Endodermal cell (in vitro differentiated cells): Measurements from ENCODE around the gene TPRN. TPM values are rescaled to one million over a fixed set of nuclear protein-coding genes. Genes with fewer than 3 reads are reported as not detected.
A peak's percentile ranks its signal among the peaks of the same experiment; 100 is the strongest.

ENCODE experiments used
- DNase-seq: peaks from one replicate; pipeline ENCODE4 v3.0.0-alpha.2; 2017
- H3K27ac ChIP-seq: 2 replicates; pipeline ENCODE4 v1.5.1; 2013; ENCODE audit warnings: mild to moderate bottlenecking, low read depth, low read length, moderate library complexity
- H3K27me3 ChIP-seq: 2 replicates; pipeline ENCODE4 v1.6.1; 2013; ENCODE audit warnings: mild to moderate bottlenecking, low read length, moderate library complexity; ENCODE audit not compliant: insufficient read depth, control insufficient read depth, poor library complexity, severe bottlenecking
- H3K36me3 ChIP-seq: 2 replicates; pipeline ENCODE4 v1.7.0; 2013; ENCODE audit warnings: mild to moderate bottlenecking, low read length, moderate library complexity; ENCODE audit not compliant: control insufficient read depth, insufficient read depth
- H3K4me1 ChIP-seq: one replicate; pipeline ENCODE4 v1.7.0; 2013; ENCODE audit warnings: low read length; ENCODE audit not compliant: control insufficient read depth, insufficient read depth
- H3K4me3 ChIP-seq: 2 replicates; pipeline ENCODE4 v1.5.1; 2013; ENCODE audit warnings: mild to moderate bottlenecking, low read length, moderate library complexity
- H3K9ac ChIP-seq: 2 replicates; pipeline ENCODE4 v1.6.1; 2013; ENCODE audit warnings: mild to moderate bottlenecking, low read length, moderate library complexity; ENCODE audit not compliant: poor library complexity, severe bottlenecking; ENCODE audit errors: extremely low read depth
- H3K9me3 ChIP-seq: 2 replicates; pipeline ENCODE4 v1.6.1; 2013; ENCODE audit warnings: mild to moderate bottlenecking, low read length, moderate library complexity; ENCODE audit not compliant: control insufficient read depth
- H3K27ac Mint-ChIP-seq: 2 replicates; pipeline ENCODE4 v1.8.0; 2020; ENCODE audit warnings: mixed read lengths
- H3K27me3 Mint-ChIP-seq: 2 replicates; pipeline ENCODE4 v1.8.0; 2021; ENCODE audit warnings: mild to moderate bottlenecking, mixed read lengths; ENCODE audit not compliant: insufficient read depth
- H3K36me3 Mint-ChIP-seq: 2 replicates; pipeline ENCODE4 v1.8.0; 2020; ENCODE audit warnings: low read depth, mixed read lengths
- H3K4me1 Mint-ChIP-seq: 2 replicates; pipeline ENCODE4 v1.8.0; 2020; ENCODE audit warnings: mixed read lengths
- H3K4me3 Mint-ChIP-seq: 2 replicates; pipeline ENCODE4 v1.8.0; 2020; ENCODE audit warnings: mild to moderate bottlenecking, moderate library complexity, mixed read lengths
- H3K9me3 Mint-ChIP-seq: 2 replicates; pipeline ENCODE4 v1.8.0; 2020; ENCODE audit warnings: mild to moderate bottlenecking, mixed read lengths
- CTCF ChIP-seq: fragments of 200-600 bp; sonication (generic); conservative IDR thresholded peaks from 2 replicates; pipeline ENCODE4 v1.5.0; 2021; ENCODE audit warnings: antibody characterized with exemption, mild to moderate bottlenecking
- WGBS, 2 experiments: methylation state at CpG; one replicate each; pipeline versions ENCODE4 v1.1.5 to v1.1.7; 2013; ENCODE audit warnings: missing lambda C conversion rate in 2 of 2, mixed read lengths in 1 of 2; ENCODE audit not compliant: insufficient coverage in 1 of 2, insufficient read length in 1 of 2; 5-methylcytosine and 5-hydroxymethylcytosine counted together
- total RNA-seq, 2 donors: library from RNA; stranded (reverse); fragmentation: NEBNext Ultra II Directional in 1 of 2; extraction: Animal tissue kit (Norgen Biotek cat#: 25700) in 1 of 2; gene quantifications; 2 replicates in 1 of 2; 3 replicates in 1 of 2; pipeline ENCODE4 v1.2.1, GENCODE V29; 2021

TPRN gene
- total RNA-seq, 2 donors from 2014 or later, result 19.0 to 23.9 TPM

- peaks cover 23% of the 10 kb centered on the region for H3K4me1 Mint-ChIP-seq
- H3K4me3 Mint-ChIP-seq, result no peak overlapping the region
- no peak for DNase-seq
- H3K9me3 ChIP-seq, result no peaks in the 10 kb centered on the region
- H3K4me3 ChIP-seq, result no peak overlapping the region
- peaks cover 9% of the 10 kb centered on the region for H3K36me3 Mint-ChIP-seq
- H3K9ac ChIP-seq, result no peak overlapping the region
- TF ChIP-seq CTCF, result no peak
- no peak overlapping the region for H3K27ac Mint-ChIP-seq
- H3K9me3 Mint-ChIP-seq, result no peaks in the 10 kb centered on the region
- no peak overlapping the region for H3K27ac ChIP-seq
- H3K27me3 Mint-ChIP-seq, result no peaks in the 10 kb centered on the region
- WGBS, 2 experiments, result 88 to 95% methylated on average over 3 of the region's 3 CpGs
- H3K4me1 ChIP-seq, result peaks cover 26% of the 10 kb centered on the region
- no peaks in the 10 kb centered on the region for H3K27me3 ChIP-seq
- peaks cover 25% of the 10 kb centered on the region for H3K36me3 ChIP-seq
Measured at GRCh38 chr9:137191245-137191644, 9.3 kb downstream of the TPRN start.

DNA sequence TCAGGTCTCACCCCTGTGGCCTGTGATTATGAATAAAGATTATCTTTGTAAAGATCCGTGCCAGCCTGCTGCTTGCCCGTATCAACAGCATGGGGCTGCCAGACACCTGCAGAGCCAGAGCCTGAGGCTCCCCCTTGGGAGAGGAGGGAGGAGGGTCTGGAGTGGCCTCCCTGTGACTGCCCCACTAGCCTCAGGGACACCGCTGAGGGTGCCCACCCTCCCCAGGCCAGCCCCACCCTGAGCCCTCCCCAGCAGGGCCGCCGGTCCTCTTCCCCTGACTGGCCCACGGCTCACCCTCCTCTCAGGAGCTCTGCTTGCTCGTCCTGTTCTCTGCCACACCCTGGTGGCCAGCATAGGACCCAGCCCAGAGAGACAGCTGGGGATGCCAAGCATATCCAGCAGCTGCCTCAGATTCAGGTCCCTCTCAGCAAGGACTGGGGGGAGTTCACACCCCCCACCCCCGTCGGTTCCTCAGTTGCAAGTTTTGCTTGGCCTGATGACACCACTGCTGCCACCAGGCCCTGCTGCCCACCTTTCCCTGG lies 10.2 kb downstream of the TPRN start:
- no peak for TF ChIP-seq CTCF
- Mint-ChIP-seq H3K9me3 (no peaks in the 10 kb centered on the region), H3K27me3 (no peaks in the 10 kb centered on the region), H3K4me3 (peak overlapping the region; percentile 83), H3K36me3 (peaks cover 9% of the 10 kb centered on the region), H3K27ac (peak overlapping the region; percentile 58), H3K4me1 (peaks cover 22% of the 10 kb centered on the region)
- no peak for DNase-seq
- no peaks in the 10 kb centered on the region for H3K27me3 ChIP-seq
- H3K4me3 ChIP-seq, result no peak overlapping the region
- no peak overlapping the region for H3K9ac ChIP-seq
- no peak overlapping the region for H3K27ac ChIP-seq
- H3K36me3 ChIP-seq, result peaks cover 25% of the 10 kb centered on the region
- WGBS, 2 experiments, result 80 to 92% methylated on average over 1 to 9 of the region's 9 CpGs
- H3K4me1 ChIP-seq, result peaks cover 26% of the 10 kb centered on the region
- no peaks in the 10 kb centered on the region for H3K9me3 ChIP-seq

DNA sequence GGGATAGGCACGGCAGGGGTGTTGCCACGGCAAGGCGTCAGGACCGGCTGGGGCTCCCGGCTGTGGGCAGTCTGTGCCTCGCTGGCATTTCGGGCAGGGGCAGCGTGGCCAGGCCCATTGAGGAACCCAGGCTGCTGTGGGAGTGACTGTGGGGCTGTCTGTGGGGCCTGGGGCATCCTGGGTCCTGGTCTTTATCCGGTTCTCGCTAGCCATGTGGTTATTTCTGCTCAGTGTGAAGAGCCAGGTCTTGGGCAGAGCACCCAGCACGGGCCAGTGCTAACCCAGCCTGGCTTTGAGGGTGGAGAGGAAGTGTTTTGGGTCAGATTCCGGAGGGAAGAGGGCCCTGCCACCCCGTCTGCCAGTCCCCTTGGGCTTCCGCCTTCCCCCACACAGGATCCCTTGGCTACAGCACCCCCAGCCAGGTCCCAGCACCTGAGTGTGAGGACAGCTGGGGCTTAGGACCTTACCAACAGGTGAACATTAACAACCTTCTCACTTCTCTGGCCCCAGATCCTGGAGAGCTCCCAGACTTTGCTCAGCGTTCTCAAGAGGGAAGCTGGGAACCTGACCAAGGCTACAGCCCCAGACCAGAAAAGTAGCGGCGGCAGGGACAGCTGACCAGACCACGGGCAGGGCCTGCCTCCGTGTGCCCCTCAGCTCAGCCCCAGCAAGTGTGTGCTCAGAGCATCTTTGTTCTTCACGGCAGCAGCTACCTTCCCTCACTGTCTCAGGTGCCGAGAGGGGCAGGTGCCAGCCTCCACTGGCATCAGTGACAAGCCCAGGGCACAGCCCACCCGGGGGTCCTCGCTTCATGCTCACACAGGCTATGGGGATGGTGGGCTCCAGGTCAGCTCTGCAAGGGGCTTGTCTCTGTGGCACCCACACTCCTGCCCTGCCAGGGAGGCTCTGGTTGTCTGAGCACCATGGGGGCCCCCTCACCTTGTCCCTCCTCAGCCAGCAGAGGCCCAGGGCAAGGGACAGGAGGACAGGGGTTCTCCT lies 10.9 kb downstream of the TPRN start:
- Mint-ChIP-seq H3K27ac (peak overlapping the region; percentile 95), H3K4me3 (peak overlapping the region; percentile 83), H3K4me1 (peaks cover 19% of the 10 kb centered on the region), H3K27me3 (no peaks in the 10 kb centered on the region), H3K36me3 (peaks cover 8% of the 10 kb centered on the region), H3K9me3 (no peaks in the 10 kb centered on the region)
- Histone ChIP-seq H3K4me1 (peaks cover 25% of the 10 kb centered on the region), H3K27me3 (no peaks in the 10 kb centered on the region), H3K36me3 (peaks cover 25% of the 10 kb centered on the region), H3K27ac (peak overlapping the region; percentile 89), H3K4me3 (peak overlapping the region; percentile 91), H3K9me3 (no peaks in the 10 kb centered on the region), H3K9ac (peak overlapping the region; percentile 69)
- DNase-seq, result no peak
- no peak for TF ChIP-seq CTCF
- 38 to 53% methylated on average over 10 to 23 of the region's 23 CpGs for WGBS, 2 experiments
